Activated CD4-positive, alpha-beta T cell treated with anti-CD3 and anti-CD28 coated beads for 4 hours (primary cell): ENCODE measurements around the gene BATF.
"Not testable (repeated sequence)": the region's sequence is repeated elsewhere in the genome, so short reads cannot be mapped to it uniquely, and the experiment has no call there.

ENCODE experiments used
- DNase-seq, 2 donors: peaks; one replicate each; pipeline ENCODE4 v3.0.0-alpha.2; 2020

BATF gene

GRCh38 chr14:75522224-75522982, at the start of gene BATF:
BATF (plus strand) TSS chr14:75522469; CDS start chr14:75522683, 214 bp downstream.
- DNase-seq, result peak; percentile 81

GRCh38 chr14:75474127-75474526, 48.1 kb upstream of the BATF start:
- DNase-seq, result not testable (repeated sequence)

- no peak for DNase-seq
Observed at GRCh38 chr14:75476274-75476995, 45.8 kb upstream of the BATF start.

- DNase-seq, result no peak
Observed at GRCh38 chr14:75477881-75478280, 44.4 kb upstream of the BATF start.

GRCh38 chr14:75479770-75480600, 42.3 kb upstream of the BATF start:
- DNase-seq, result no peak

GRCh38 chr14:75482366-75482765, 39.9 kb upstream of the BATF start:
- no peak for DNase-seq

GRCh38 chr14:75484711-75485429, 37.4 kb upstream of the BATF start:
- DNase-seq, result no peak

- DNase-seq, result no peak
Observed at GRCh38 chr14:75486318-75486717, 36.0 kb upstream of the BATF start.

GRCh38 chr14:75487155-75487671, 35.1 kb upstream of the BATF start:
- DNase-seq, result peak in 1 of 2 donors; percentile 5

GRCh38 chr14:75489480-75489837, 32.8 kb upstream of the BATF start:
- DNase-seq, result no peak

- DNase-seq, result no peak
Observed at GRCh38 chr14:75491376-75491978, 30.8 kb upstream of the BATF start.

GRCh38 chr14:75492832-75493591, 29.3 kb upstream of the BATF start:
- no peak for DNase-seq

- DNase-seq, result no peak
Observed at GRCh38 chr14:75493592-75494087, 28.6 kb upstream of the BATF start.

- DNase-seq, result no peak
Observed at GRCh38 chr14:75494896-75495295, 27.4 kb upstream of the BATF start.

GRCh38 chr14:75495399-75495798, 26.9 kb upstream of the BATF start:
- no peak for DNase-seq

GRCh38 chr14:75495882-75496281, 26.4 kb upstream of the BATF start:
- no peak for DNase-seq

GRCh38 chr14:75496755-75497154, 25.5 kb upstream of the BATF start:
- DNase-seq, result no peak

GRCh38 chr14:75497191-75497590, 25.1 kb upstream of the BATF start:
- DNase-seq, result no peak

- DNase-seq, result no peak
Observed at GRCh38 chr14:75497701-75498100, 24.6 kb upstream of the BATF start.

- no peak for DNase-seq
Observed at GRCh38 chr14:75499084-75499875, 23.0 kb upstream of the BATF start.
